Renal cortex interstitium (tissue), 15 donors: ENCODE data around the gene HRH3. TPM values are rescaled to one million over a fixed set of nuclear protein-coding genes. Genes with fewer than 3 reads are reported as not detected.

Source experiments
- DNase-seq, 11 donors: peaks; one replicate each; pipeline ENCODE4 v3.0.0-alpha.2; 2013; ENCODE audit warnings: low read depth in 9 of 11, low spot score in 4 of 11; ENCODE audit errors: extremely low read depth in 1 of 11
- long read RNA-seq, 16 experiments: transcript quantifications; one replicate each; lab custom pipeline, GENCODE V29; 2026
- polyA plus RNA-seq, 3 donors: library from polyadenylated mRNA; unstranded; fragments of 120-200 nt; gene quantifications; one replicate each; pipeline ENCODE4 v1.2.1, GENCODE V29; 2013; ENCODE audit not compliant: insufficient read length in 3 of 3

HRH3 gene
- polyA plus RNA-seq = under 1 TPM in 1 of 3 donors, not detected in 2; 0.06 TPM
- long read RNA-seq, donor 1 = 0 reads
- long read RNA-seq, donor 2 = 0 reads
- long read RNA-seq, donor 3 = 0 reads
- long read RNA-seq, donor 4 = 0 reads
- long read RNA-seq, donor 5 = 0 reads
- long read RNA-seq, donor 6 = 0 reads
- long read RNA-seq, donor 7 = 0 reads
- long read RNA-seq, donor 8 = 0 reads
- long read RNA-seq, donor 9, partial matches to known transcripts = 34 of 34 reads
- long read RNA-seq, donor 9, other reads (novel, unspliced or antisense) = 0 of 34 reads
- long read RNA-seq, donor 10 = 0 reads
- long read RNA-seq, donor 11 = 0 reads
- long read RNA-seq, donor 12 = 0 reads
- long read RNA-seq, donor 13 = 0 reads
- long read RNA-seq, donor 14 = 0 reads
- long read RNA-seq, donor 15 = 0 reads
- long read RNA-seq, donor 16, partial matches to known transcripts = 78 of 84 reads
- long read RNA-seq, donor 16, other reads (novel, unspliced or antisense) = 6 of 84 reads

- DNase-seq = peak in 9 of 11 donors; percentile 29 to 67 (median 52)
These were observed at the start of gene HRH3 for GRCh38 chr20:62219992-62220665. HRH3 (minus strand) TSS chr20:62220278; CDS start chr20:62219970, 308 bp downstream.

GRCh38 chr20:62269871-62270270, 49.8 kb upstream of the HRH3 start:
- DNase-seq = no peak

- no peak for DNase-seq
These were observed 49.3 kb upstream of the HRH3 start for GRCh38 chr20:62269378-62269777.

- DNase-seq = no peak
These were observed 48.3 kb upstream of the HRH3 start for GRCh38 chr20:62268228-62268900.

GRCh38 chr20:62267543-62267942, 47.5 kb upstream of the HRH3 start:
- DNase-seq = no peak

GRCh38 chr20:62266851-62267250, 46.8 kb upstream of the HRH3 start:
- no peak for DNase-seq

DNA sequence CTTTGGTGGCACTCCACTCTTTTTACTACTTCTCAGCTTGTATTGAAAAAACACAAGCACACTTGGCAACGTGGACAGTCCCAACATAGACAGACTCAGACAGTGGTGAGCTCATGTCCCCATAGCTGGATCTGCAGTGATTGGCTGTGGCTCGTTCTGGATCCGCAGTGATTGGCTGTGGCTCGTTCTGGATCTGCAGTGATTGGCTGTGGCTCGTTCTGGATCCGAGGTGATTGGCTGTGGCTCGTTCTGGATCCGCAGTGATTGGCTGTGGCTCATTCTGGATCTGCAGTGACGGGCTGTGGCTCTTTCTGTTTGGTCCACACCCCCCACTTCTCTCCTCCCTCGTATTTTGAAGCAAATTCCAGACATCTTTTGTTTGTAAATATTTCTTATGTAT, 46.3 kb upstream of the HRH3 start:
- DNase-seq = no peak

GRCh38 chr20:62265365-62265764, 45.3 kb upstream of the HRH3 start:
- no peak for DNase-seq

GRCh38 chr20:62263396-62263795, 43.3 kb upstream of the HRH3 start:
- DNase-seq = no peak

- DNase-seq = no peak
These were observed 42.0 kb upstream of the HRH3 start for GRCh38 chr20:62262064-62262463.

DNA sequence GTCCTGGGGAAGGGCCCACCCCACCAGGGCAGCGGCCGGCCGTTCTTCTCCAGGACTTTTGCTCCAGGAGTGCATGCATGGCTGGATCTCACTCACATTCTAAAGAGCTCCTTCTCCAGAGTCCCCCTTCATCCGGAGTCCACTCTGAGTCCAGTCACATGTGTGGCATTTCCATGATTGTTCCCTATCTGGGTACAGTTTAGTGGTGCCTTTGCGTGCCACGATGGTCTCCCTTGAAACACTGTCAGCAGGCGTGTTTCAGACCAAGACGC, 39.2 kb upstream of the HRH3 start:
- DNase-seq = no peak

DNA sequence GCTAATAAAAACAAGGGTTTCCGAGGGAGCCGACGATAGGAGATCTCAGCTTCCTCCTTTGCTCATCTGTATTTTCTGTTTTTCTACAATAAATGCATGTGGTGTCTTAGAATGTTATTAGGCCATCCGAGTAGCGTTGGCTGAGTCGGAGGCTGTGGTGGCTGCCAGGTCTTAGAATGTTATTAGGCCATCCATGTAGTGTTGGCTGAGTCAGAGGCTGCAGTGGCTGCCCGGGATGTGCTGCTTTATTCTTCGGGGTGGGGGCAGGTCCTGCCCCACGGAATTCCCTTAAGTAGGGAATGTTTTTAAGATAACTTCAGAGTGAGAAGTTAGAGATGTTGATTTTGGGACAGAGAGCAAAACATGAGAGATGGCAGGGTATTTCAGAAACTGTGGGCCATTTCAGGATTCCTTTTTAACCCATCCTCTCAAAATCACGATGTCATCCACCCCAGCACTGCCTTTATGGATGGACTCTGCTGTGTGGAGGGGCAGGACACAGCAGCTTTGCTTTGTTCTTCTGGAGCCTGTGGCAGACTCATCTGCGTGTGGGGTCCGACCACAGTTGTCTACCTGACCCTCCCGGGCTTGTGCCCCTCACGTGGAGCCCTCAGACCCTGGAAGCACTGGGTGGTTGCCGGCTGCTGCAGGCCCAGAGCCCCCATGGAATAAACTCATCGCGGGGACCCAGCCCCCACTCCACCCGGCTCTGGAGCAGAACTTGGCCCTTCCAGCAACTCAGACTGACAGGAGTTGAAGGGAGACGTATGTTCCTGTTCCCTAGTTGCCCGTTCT, 38.6 kb upstream of the HRH3 start:
- no peak for DNase-seq

GRCh38 chr20:62255976-62256375, 35.9 kb upstream of the HRH3 start:
- no peak for DNase-seq

DNA sequence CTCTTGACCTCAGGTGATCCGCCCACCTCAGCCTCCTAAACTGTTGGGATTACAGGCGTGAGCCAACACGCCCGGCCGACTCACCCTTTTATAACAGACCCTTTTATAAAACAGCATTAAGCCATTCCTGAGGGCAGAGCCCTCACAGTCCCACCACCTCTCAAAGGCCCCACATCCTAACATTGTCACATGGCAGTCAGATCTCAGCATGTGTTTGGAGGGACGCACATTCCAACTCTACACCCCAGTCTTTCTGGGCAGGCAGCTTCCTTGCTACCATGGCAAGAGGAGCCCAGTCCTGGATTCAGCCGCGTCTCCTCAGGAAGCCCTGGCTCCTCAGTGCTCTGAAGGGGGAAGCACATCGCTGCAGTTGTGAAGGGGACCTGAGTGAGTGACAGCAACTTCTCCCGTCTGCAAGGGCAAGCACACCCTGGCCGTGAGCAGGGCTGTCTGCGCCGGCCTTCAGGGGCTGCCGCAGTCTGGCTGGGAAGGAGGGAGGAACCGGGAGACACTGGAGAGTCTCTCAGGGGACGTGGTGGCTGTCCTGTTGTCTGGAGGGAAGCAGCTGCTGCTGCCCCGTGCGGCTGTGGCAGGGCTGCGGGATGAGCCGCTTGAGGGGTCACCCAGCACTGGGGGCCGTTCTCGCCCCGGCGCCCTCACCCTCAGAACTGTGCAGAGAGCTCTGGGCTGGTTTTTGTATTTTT, 34.1 kb upstream of the HRH3 start:
- DNase-seq = no peak

GRCh38 chr20:62253398-62253797, 33.3 kb upstream of the HRH3 start:
- DNase-seq = no peak

- DNase-seq = no peak
These were observed 32.4 kb upstream of the HRH3 start for GRCh38 chr20:62252342-62252966.

DNA sequence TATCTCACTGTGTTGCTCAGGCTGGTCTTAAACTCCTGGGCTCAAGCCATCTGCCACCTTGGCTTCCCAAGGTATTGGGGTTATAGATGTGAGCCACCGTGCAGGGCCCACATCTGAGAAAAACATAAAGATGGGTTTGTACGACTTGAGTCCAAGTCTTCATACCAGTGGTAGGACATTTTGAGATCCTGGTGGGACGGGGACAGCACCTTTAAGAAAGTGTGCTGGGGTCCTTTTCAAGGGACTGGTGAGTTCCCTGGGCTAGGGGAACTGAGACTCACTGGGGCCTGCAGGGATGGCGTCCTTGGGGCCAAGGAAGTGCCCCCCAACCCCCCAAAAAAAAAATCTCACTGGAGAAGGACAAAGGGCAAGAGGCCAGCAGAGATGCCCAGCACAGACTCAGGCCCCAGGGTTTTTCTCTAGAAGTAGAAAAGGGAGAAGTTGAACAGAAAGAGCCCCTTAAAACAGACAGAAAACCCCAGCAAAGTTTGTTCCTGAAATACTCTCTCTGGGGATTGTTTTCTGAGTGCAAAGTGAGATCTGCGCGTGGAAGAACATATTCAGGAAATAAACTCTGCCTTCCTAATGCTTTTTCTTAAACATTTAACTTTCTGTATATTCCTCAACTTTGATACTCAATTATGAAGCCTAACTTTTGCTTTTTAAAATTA, 28.9 kb upstream of the HRH3 start:
- DNase-seq = no peak
